Measurements from ENCODE around the gene FBXO11.
"Not testable (repeated sequence)": the region's sequence is repeated elsewhere in the genome, so short reads cannot be mapped to it uniquely, and the experiment has no call there.

FBXO11 gene

DNA sequence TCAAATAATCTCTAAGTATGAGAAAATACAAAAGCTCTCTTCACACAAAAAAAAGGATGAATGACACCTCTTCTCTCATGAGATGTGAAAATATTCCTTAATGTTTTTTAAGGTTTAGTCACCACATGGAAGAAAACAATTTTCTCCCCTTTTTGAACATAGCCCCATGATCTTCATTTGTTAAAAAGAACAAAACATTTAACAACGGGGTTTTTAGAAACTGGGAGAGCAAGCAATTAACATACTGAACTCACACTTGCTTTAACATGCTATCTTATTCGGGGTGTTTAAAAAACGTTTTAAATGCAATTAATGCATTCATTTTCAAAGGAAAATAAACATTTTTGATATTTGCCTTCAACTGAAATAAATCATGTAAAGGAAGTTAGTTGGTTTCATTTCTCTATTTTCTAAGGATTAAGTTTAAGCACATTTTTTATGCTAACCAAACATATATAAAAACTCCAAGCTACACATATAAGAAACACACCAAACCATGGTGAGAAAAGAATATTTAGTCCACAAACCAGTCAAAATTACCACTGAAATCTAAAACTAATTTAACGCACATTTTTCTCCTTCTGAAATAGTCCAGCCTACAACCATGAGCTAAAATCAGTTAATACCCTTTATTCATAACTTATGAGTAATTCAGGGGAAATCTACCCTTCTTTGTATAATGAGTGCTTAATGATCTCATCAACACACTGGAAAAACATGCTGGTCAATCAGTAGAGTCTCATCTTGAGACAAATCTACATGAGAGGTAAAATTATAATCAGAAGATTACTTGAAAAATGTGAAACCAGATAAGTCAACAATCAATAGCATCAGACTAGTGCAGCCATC is 8.2 kb downstream of the FBXO11 start:
- no peak for DNase-seq

DNA sequence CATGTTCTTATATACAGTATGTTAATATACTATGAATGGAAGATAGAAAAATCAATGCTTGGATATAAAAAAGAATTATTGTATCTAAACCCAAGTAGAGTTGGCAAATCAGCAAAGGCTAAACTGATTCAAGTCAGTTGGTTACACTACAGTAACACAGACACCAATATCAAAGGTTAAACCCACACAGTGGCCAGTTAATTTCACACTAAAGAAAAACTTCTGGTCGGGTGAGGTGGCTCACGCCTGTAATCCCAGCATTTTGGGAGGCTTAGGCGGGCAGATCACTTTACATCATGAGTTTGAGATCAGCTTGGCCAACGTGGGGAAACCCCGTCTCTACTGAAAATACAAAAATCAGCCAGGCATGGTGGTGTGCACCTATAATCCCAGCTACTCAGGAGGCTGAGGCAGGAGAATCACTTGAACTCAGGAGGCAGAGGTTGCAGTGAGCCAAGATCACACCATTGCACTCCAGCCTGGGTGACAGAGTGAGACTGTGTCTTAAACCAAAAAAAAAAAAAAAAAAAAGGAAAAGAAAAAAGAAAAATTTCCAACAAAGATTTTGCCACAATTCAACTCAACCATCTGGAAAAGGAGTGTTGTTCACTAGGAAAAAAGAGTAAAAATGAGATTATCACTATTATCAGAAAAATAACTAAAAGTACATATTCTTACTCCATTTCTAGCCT is 9.0 kb downstream of the FBXO11 start:
- DNase-seq: not testable (repeated sequence)

DNA sequence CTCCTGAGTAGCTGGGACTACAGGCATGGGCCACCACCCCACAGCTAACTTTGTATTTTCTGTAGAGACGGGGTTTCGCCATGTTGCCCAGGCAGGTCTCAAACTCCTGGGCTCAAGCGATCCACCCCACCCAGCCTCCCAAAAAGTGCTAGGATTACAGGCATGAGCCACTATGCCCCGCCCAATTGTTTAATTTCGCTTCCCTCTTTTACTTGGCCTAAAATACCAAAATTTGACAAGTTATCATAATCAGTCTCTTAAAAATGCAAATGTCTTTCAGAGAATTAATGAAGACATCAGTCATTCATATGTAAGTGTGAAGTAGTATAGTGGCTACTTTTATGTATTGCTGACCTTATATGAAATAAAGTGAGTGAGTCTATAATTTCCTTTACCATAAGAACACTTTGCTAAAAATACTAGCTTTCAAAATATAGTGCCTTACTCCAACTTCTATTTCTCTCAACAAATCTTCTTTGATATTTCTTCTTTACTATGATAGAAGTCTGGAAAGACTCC is 9.8 kb downstream of the FBXO11 start:
- DNase-seq: no peak

DNA sequence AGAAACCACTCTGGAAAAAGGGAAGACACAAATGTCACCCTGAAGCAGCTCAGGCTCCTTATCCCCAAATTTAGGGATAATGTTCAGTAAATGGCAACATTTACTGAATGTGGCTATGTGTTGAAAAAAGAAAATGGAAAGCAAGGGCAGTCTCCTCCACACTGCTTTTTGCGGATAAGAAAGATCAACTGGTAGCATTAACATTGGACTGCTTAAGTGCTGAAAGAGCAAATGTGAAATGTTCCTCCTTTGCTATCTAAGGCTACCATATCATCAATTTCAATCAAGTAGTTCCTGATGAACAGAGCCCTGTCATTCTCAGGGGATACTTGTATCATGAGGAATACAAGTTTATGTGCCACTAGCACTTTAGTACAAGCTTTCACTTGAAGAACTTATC is 12.5 kb downstream of the FBXO11 start:
- DNase-seq: no peak

DNA sequence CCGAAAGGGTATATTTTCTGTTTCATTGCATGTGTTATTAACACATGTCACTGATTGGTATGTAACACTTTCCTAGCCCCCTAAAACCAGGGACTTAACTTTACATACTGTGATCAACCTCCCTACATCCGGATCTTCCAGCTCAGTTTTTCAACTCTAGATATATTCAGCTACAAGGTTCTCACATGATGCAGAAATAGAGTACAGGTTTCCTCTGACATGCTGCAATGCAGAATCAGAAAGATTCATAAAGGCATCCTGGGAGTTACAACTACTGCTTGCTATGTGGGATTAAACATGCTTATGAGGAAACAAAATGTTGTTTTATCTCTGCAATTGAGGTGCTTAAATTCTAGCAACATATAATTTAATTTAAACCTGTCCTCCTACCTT is 14.0 kb downstream of the FBXO11 start:
- DNase-seq: no peak

DNA sequence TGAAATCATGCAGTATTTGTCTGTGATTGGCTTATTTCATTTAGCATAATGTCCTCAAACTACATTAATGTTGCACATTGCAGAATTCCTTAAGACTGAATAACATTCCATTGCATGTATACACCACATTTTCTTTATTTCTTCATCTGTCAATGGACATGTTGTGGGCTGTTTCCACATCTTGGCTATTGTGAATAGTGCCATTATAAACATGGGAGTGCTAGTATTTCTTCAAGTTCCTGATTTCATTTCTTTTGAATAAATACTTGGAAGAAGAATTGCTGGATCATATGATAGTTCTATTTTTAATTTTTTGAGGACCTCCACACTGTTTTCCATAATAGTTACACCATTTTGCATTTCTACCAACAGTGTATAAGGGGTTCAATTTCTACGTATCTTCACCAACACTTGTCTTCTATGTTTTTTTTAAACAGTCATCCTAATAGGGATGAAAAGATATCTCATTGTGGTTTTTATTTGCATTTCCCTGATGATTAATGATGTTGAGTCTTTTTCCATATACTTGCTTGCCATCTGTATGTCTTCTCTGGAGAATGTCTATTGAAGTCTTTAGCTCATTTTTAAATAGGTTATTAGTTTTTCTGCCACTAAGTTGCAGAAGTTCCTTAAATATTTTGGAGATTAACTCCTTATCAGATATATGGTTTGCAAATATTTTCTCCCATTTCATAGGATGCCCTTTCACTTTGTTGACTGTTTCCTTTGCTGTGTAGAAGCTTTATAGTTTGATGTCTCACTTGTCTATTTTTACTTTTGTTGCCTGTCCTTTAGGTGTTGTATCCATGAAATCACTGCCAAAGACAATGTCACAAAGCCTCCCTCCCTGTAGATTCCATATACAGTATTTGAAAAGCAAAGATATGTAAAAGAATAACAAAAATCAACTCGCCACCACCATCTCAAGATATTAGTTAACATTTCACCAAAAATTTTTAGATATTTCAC is 14.6 kb downstream of the FBXO11 start:
- no peak for DNase-seq

DNA sequence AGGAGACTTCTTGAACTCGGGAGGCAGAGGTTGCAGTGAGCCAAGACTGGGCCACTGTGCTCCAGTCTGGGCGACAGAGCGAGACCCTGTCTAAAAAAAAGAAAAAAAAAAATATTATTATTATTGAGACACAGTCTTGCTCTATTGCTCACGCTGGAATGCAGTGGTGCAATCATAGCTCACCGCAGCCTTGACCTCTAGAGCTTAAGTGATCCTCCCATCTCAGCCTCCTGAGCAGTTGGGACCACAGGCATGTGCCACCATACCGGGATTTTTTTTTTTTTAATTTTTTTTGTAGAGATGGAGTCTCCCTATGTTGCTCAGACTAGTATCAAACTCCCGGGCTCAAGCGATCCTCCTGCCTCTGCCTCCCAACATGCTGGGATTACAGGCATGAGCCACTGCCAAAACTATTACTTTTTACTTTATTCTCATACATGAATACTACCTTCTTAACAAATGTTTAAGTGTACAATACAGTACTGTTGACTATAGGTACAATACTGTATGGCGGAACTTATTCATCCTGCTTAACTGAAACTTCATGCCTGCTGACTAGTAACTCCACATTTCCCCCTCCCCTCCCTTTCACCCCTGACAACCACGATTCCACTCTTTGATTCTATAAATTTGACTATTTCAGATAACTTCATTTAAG is 15.5 kb downstream of the FBXO11 start:
- DNase-seq: no peak

DNA sequence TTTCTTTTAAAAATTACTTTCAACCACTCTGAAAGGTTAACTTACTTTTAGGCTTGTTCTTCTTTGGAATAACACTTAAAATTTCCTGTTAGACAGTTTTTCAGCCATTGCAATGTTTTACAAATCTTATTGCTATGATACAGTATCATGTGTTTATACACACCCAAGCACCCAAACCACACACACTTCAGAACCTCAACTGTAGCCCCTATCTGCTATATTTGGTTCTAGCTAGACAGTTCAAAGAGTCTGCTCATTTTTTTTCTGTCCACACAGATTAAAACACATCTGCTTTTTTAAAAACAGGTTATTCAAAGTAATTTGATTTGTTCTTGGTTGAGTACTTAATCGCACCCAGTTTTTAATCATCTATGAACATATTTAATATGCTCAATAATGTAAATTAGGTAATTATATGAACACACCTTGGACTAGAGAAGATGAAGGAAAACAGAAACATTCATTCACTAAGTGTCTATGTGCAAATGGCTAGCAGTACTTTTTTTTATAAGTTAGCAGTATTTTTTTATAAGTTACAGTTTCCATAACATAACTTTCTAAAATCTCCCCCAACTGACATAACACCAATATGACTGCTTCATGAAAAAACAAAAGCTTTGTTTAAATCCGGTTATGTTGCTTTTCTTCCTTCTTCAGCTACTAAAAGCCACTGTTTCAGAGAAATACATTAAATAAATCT is 17.6 kb downstream of the FBXO11 start:
- DNase-seq: no peak

DNA sequence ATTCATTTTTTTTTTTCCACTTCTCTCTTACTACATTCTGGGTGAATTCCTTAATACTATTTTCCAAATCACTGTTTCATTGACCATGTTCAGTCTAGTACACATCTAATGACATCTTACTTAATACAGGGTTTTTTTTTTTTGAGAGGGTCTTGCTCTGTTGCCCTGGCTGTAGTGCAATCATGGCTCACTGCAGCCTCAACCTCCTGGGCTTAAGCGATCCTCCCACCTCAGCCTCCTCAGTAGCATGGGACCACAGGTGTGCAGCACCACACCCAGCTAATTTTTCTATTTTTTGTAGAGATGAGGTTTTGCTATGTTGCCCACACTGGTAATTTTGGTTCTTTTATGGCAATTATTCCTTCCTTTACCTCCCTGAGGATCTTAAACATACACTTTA is 29.4 kb downstream of the FBXO11 start:
- no peak for DNase-seq

DNA sequence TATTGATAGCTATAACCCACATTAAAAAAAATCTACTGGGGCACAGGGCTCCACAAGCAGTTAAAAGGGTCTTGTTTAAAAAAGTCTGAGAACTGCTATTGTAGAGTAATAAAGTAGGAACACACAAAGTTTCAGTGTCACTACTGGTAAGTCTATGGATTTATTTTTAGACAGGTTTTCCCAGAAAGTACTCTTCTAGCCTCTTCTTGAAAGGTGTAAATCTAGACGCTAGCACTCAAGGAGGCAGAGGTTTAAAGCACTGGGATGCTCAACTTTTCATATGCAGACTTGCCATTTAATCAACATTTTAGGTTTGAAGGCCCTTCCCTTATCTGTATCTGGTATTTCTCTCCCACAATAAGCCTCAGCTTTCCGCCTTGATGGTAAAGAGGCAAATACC is 33.4 kb downstream of the FBXO11 start:
- DNase-seq: no peak

DNA sequence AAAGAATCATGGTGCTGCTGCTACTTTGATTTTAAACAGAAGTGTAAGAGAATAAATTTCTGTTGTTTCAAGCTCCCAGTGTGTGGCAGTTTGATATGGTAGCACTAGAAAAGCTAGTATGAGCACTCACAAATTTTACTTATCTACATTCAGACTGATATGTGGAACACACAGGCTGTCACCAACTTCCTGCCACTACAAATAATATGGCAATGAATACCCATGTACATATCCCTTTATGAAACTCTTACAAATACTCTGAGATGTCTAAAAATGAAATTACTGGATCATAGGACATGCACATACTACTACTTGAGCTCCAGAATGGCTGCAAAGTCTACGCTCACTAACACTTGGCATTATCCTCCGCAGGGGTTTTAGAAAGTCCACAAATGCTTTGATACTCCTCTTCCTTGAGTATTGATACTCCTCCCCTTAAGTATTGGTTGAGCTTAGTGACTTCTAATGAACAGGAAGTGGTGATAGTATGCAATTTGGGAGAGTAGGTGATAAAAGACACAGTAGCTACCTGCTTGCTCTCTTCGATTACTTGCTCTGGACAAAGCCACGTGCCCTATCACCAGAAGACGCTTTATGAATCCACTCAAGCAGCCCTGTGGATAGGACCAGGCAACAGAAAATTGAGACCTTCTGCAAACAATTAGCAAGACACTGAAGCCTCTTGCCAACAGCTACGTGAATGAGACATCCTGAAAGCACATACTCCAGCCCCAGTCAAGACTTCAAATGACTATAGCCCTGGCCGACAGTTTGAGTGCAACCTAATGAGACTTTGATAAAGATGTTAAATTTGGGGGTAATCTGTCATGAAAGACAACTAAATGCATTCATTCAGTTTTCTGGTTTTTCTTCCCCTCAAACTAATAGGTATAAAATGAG is 35.4 kb downstream of the FBXO11 start:
- no peak for DNase-seq

DNA sequence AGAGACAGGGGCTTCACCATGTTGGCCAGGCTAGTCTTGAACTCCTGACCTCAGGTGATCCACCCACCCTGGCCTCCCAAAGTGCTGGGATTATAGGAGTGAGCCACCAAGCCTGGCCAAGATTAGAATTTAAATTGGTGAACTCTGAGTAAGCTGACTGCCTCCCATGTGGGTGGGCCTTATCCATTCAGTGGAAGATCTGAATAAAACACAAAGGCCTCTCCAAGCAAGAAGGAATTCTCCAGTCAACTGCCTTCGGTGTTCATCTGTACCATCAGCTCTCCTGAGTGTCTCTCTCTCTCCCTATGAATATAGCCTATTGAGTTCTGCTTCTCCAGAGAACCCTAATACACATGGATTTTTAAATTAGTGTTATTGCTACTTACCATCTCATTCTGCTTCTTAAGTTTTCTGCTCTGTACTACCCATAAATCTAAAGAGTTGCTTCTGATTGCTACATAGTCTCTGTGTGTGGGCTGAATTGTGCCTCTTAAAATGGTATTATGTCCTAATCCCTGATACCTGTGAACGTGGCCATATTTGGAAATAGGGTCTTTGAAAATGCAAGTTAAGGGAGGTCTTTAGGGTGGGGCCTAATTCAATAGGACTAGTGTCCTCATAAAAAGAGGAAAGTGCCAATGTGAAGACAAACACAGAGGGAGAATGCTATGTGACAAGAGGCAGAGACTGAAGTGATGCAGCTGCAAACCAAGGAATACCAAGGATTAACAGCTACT is 36.3 kb downstream of the FBXO11 start:
- DNase-seq: no peak

DNA sequence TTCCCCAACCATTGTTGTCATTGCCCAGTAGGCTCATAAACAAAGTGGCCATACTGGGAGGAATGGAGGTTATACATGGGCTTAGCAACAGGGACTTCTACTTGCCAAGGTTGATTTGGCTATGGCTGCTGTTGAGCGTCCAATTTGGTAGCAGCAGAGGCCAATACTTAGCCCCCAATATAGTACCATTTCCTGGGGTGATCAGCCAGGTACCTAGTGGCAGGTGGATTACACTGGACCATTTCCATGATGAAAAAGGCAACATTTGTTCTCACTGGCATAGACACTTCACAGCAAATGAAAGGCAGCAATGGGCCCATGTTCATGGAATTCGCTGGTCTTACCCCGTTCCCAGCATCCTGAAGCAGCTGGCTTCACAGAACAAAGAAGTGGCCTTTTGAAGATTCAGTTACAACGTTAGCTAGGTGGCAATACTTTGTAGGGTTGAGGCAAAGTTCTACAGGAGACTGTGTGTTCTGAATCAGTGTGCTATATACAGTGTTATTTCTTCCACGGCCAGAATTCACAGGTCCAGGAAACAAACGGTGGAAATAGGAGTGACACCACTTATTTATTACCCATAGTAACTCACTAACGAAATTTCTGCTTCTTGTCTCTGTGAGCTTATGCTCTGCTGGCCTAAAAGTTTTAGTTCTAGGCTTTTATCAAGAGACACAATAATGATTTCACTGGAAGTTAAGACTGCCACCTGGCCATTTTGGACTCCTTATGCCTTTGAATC is 37.5 kb downstream of the FBXO11 start:
- no peak for DNase-seq

DNA sequence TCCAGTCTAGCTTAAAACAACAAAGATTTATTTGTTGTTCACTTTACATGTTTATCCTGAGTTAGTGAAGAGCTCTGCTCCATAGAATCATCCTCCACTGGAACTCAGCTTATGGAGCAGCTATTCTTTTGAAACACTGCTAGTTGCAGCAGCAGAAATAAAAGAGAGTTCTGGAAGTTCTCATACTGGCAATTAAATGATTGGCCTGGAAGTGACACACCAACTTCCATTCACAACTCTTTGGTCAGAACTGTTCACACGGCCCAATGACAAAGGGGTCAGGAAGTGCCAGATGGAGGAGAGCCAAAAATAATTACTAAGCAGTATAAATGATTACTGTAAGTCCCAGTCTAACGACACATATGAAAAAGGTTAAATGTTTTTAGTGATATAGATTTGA is 39.1 kb downstream of the FBXO11 start:
- no peak for DNase-seq

DNA sequence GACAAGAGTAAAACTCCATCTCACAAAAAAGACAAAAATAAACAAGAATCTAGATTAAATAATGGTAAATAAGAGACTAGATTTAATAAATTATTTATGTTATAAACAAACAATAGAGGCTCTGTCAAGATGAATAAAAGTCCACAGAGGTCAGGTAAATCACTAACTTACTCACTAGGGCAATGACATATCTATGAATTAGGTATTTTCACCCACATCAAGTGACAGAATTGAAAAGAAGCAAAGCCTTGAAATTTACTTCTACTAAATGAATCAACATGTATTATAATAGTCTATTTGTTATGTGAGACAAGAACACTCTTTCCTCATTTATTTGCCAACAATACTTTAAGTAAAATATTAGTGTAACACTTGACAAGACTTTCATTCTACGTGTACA is 41.7 kb downstream of the FBXO11 start:
- no peak for DNase-seq

DNA sequence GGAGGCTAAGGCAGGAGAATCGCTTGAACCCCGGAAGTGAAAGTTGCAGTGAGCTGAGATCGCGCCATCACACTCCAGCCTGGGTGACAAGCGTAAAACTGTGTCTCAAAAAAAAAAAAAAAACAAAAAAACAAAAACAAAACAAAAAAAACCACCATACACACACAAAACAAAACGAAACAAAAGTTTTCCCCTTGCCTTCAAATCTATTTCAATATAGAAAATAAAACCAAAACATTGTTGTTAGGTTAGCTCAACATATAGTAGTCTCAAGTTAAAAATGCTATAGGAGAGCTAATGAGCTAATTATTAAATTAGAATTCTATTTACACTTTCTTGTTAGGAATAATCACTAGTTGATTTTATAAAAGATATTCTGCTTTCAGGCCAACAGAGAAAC is 43.3 kb downstream of the FBXO11 start:
- no peak for DNase-seq

DNA sequence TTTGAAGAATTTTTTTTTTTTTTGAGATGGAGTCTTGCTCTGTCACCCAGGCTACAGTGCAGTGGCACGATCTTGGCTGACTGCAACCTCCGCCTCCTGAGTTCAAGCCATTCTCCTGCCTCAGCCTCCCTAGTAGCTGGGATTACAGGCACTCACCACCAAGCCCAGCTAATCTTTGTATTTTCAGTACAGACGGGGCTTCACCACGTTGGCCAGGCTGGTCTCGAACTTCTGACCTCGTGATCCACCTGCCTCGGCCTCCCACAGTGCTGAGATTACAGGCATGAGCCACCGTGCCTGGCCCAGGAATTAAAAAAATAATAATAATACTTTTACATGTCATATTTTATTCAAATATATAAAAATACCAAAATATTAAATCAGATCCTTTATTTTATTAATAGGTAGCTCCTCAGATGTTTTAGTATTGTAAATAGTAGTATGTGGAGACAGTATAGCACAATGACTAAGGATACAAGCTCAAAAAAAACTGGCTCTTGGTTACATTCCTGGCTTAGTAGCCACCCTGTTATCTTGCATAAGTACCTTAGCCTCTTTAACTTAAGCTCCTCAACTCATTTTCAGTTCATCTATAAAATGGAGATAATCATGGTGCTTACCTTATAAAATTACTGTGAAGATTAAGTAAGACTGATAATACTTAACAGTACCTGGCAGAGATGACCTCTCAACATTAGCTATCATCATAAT is 53.1 kb downstream of the FBXO11 start:
- DNase-seq: not testable (repeated sequence)

DNA sequence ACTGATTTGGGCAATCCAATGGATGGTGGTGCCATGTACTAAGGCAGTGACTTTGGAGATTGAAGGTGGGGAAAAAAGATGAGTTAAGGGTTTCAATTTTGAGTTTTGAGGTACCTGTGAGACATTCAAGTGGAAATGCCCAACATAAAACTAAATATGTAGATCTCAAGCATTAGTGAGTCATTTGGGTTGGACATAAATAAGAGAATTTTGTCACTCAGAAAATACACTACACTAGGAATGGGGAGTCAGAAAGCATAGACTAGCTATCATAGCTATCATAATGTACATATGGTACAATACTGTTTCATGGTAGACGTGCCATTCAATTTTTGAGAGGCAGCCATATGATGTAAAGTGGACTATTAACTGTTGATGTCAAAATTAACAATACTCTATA is 56.1 kb downstream of the FBXO11 start:
- no peak for DNase-seq

DNA sequence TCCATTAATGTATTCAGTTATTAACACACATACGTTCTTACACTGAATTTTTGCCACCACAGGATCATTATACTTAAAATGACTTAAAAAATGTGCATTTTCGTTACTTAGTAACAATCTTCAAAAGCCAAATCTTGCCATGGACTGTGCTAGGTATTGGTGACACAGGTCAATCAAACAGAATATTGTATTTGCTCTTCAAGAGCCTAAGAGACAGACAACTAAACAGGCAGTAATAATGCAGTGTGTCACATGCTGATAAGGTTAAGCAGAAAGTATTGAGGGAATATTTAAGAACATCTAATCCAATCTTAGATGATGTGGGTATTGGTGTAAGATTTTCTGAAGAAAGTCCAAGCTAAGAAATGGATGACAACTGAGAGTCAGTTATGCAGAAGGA is 56.9 kb downstream of the FBXO11 start:
- DNase-seq: no peak
